SU-DHL-6 (cell line): ENCODE measurements around the gene PDLIM4.

Experiments
- H2AFZ ChIP-seq: fragments of 200-600 bp; sonication (generic); 2 replicates; pipeline ENCODE4 v1.6.1; 2014; ENCODE audit warnings: low read depth, mild to moderate bottlenecking, moderate library complexity, mixed read lengths, antibody characterized with exemption, low read length; ENCODE audit not compliant: severe bottlenecking
- H3F3A ChIP-seq: fragments of 200-600 bp; shearing (Covaris generic); 2 replicates; pipeline ENCODE4 v1.6.0; 2016; ENCODE audit warnings: antibody characterized with exemption, mild to moderate bottlenecking; ENCODE audit not compliant: insufficient read depth
- H3K27ac ChIP-seq: fragments of 200-600 bp; sonication (generic); 2 replicates; pipeline ENCODE4 v1.5.1; 2016; ENCODE audit warnings: low read depth, mild to moderate bottlenecking, low read length, moderate library complexity, mixed read lengths
- H3K27me3 ChIP-seq: fragments of 200-600 bp; sonication (generic), shearing (Covaris generic); 2 replicates; pipeline ENCODE4 v1.6.0; 2014; ENCODE audit warnings: mild to moderate bottlenecking, low read length
- H3K36me3 ChIP-seq: fragments of 200-600 bp; sonication (generic); 2 replicates; pipeline ENCODE4 v1.6.1; 2014; ENCODE audit warnings: mild to moderate bottlenecking, low read length, mixed read lengths
- H3K4me2 ChIP-seq: fragments of 300-600, 200-600 bp; shearing (Covaris generic), sonication (generic); 2 replicates; pipeline ENCODE4 v1.6.0; 2014; ENCODE audit warnings: low read length, low read depth, mild to moderate bottlenecking; ENCODE audit not compliant: poor library complexity, severe bottlenecking
- H3K4me3 ChIP-seq: fragments of 200-600 bp; sonication (generic); 2 replicates; pipeline ENCODE4 v1.5.1; 2014; ENCODE audit warnings: antibody characterized with exemption, low read length, mild to moderate bottlenecking, mixed read lengths; ENCODE audit not compliant: insufficient read depth, poor library complexity, severe bottlenecking
- H3K79me2 ChIP-seq: fragments of 200-600 bp; sonication (generic); 2 replicates; pipeline ENCODE4 v1.6.1; 2014; ENCODE audit warnings: mild to moderate bottlenecking, low read length, moderate library complexity; ENCODE audit not compliant: insufficient read depth
- H3K9ac ChIP-seq: fragments of 200-600 bp; sonication (generic); 2 replicates; pipeline ENCODE4 v1.7.0; 2014; ENCODE audit warnings: mild to moderate bottlenecking, low read length
- H3K9me2 ChIP-seq: fragments of 200-600 bp; sonication (generic); replicated peaks from 2 replicates; pipeline ENCODE4 v1.6.1; 2014; ENCODE audit warnings: low read length; ENCODE audit not compliant: insufficient read depth
- H3K9me3 ChIP-seq: fragments of 200-600 bp; sonication (generic); 2 replicates; pipeline ENCODE4 v1.6.1; 2014; ENCODE audit warnings: low read length, mixed read lengths; ENCODE audit not compliant: insufficient read depth
- H4K20me1 ChIP-seq: fragments of 200-600 bp; sonication (generic); 2 replicates; pipeline ENCODE4 v1.6.1; 2014; ENCODE audit warnings: low read depth, mild to moderate bottlenecking, antibody characterized with exemption, low read length, moderate library complexity, mixed read lengths
- CTCF ChIP-seq: fragments of 200-600 bp; sonication (generic); IDR thresholded peaks from one replicate; pipeline ENCODE4 v1.5.1; 2017; ENCODE audit warnings: antibody characterized with exemption, mild to moderate bottlenecking, low read length, moderate library complexity; ENCODE audit not compliant: insufficient read depth, poor library complexity, severe bottlenecking
- EZH2phosphoT487 ChIP-seq: fragments of 200-600 bp; sonication (generic), shearing (Covaris generic); conservative IDR thresholded peaks from 2 replicates; pipeline ENCODE4 v1.6.1; 2018; ENCODE audit warnings: mild to moderate bottlenecking, antibody characterized with exemption, low read length, moderate library complexity, mixed read lengths

PDLIM4 gene

GRCh38 chr5:132273631-132274030 lies 16.1 kb downstream of the PDLIM4 start:
- no peak overlapping the region for H2AFZ ChIP-seq
- H3K9me2 ChIP-seq: no peaks in the 10 kb centered on the region
- no peaks in the 10 kb centered on the region for H3K9me3 ChIP-seq
- no peak overlapping the region for H3K9ac ChIP-seq
- no peaks in the 10 kb centered on the region for H3K27me3 ChIP-seq
- H3K27ac ChIP-seq: no peak overlapping the region
- no peak overlapping the region for H3K4me2 ChIP-seq
- TF ChIP-seq EZH2phosphoT487 (no peak), CTCF (no peak)
- H3K36me3 ChIP-seq: no peaks in the 10 kb centered on the region
- no peak overlapping the region for H3K4me3 ChIP-seq
- no peaks in the 10 kb centered on the region for H3F3A ChIP-seq
- H3K79me2 ChIP-seq: no peaks in the 10 kb centered on the region
- no peaks in the 10 kb centered on the region for H4K20me1 ChIP-seq

GRCh38 chr5:132274050-132274792 lies 16.7 kb downstream of the PDLIM4 start:
- no peak overlapping the region for H2AFZ ChIP-seq
- H3K27ac ChIP-seq: no peak overlapping the region
- H3K9me3 ChIP-seq: no peaks in the 10 kb centered on the region
- H3K9ac ChIP-seq: no peak overlapping the region
- H3K79me2 ChIP-seq: no peaks in the 10 kb centered on the region
- H3K9me2 ChIP-seq: no peaks in the 10 kb centered on the region
- no peak overlapping the region for H3K4me2 ChIP-seq
- no peaks in the 10 kb centered on the region for H3K27me3 ChIP-seq
- no peak overlapping the region for H3K4me3 ChIP-seq
- H4K20me1 ChIP-seq: no peaks in the 10 kb centered on the region
- no peak for TF ChIP-seq CTCF
- no peak for TF ChIP-seq EZH2phosphoT487
- no peaks in the 10 kb centered on the region for H3K36me3 ChIP-seq
- no peaks in the 10 kb centered on the region for H3F3A ChIP-seq

- Histone ChIP-seq H3K36me3 (no peaks in the 10 kb centered on the region), H2AFZ (no peak overlapping the region), H3K27ac (no peak overlapping the region), H3K79me2 (no peaks in the 10 kb centered on the region), H3K27me3 (no peaks in the 10 kb centered on the region), H3K9me2 (no peaks in the 10 kb centered on the region), H3K4me3 (no peak overlapping the region), H3F3A (no peaks in the 10 kb centered on the region), H3K9me3 (no peaks in the 10 kb centered on the region), H4K20me1 (no peaks in the 10 kb centered on the region), H3K4me2 (no peak overlapping the region), H3K9ac (no peak overlapping the region)
- TF ChIP-seq EZH2phosphoT487: no peak
- no peak for TF ChIP-seq CTCF
Observed at GRCh38 chr5:132275367-132276220, 18.1 kb downstream of the PDLIM4 start.
